Stimulated activated CD4-positive, alpha-beta T cell treated with anti-CD3 and anti-CD28 coated beads, Interleukin-15, amount 100 ng/mL, for 48 hours (primary cell): Measurements from ENCODE around the gene TRMT61A.

ENCODE experiments used
- DNase-seq, 2 donors: peaks; one replicate each; pipeline ENCODE4 v3.0.0-alpha.2; 2020; ENCODE audit warnings: low read depth in 2 of 2

Gene TRMT61A

GRCh38 chr14:103535081-103535890, 6.3 kb downstream of the TRMT61A start:
- no peak for DNase-seq

- no peak for DNase-seq
These were observed 7.0 kb downstream of the TRMT61A start for GRCh38 chr14:103535891-103536565.

GRCh38 chr14:103536693-103537092, 7.7 kb downstream of the TRMT61A start:
- no peak for DNase-seq

GRCh38 chr14:103537175-103537990, 8.4 kb downstream of the TRMT61A start:
- DNase-seq = no peak

GRCh38 chr14:103538291-103539055, 9.5 kb downstream of the TRMT61A start:
- DNase-seq = no peak

GRCh38 chr14:103539056-103539825, 10.2 kb downstream of the TRMT61A start:
- DNase-seq = no peak

- no peak for DNase-seq
These were observed 12.1 kb downstream of the TRMT61A start for GRCh38 chr14:103540821-103541708.

GRCh38 chr14:103541709-103542604, 13.0 kb downstream of the TRMT61A start:
- no peak for DNase-seq

GRCh38 chr14:103542605-103543088, 13.7 kb downstream of the TRMT61A start:
- DNase-seq = no peak

GRCh38 chr14:103543140-103543539, 14.1 kb downstream of the TRMT61A start:
- DNase-seq = no peak

GRCh38 chr14:103543721-103544387, 14.9 kb downstream of the TRMT61A start:
- no peak for DNase-seq

GRCh38 chr14:103544388-103545218, 15.6 kb downstream of the TRMT61A start:
- DNase-seq = no peak

- DNase-seq = no peak
These were observed 16.4 kb downstream of the TRMT61A start for GRCh38 chr14:103545219-103545914.

- DNase-seq = no peak
These were observed 17.1 kb downstream of the TRMT61A start for GRCh38 chr14:103545915-103546651.

GRCh38 chr14:103546652-103547454, 17.9 kb downstream of the TRMT61A start:
- peak; percentile 60 for DNase-seq
